ENCODE data around the gene APC2. TPM values are rescaled to one million over a fixed set of nuclear protein-coding genes. Genes with fewer than 3 reads are reported as not detected.
A peak's percentile ranks its signal among the peaks of the same experiment; 100 is the strongest.
"Not testable (repeated sequence)": the region's sequence is repeated elsewhere in the genome, so short reads cannot be mapped to it uniquely, and the experiment has no call there.

APC2 gene
- total and polyA plus RNA-seq, 12 donors = 0.06 to 12.9 (median 0.77) TPM

- intact Hi-C loops (cut with DNase I) = no loop called here
- DNase-seq = no peak
- no peak for TF ChIP-seq POLR2A (IDR thresholded peaks at IDR 0.05)
- TF ChIP-seq, protein P1, sequence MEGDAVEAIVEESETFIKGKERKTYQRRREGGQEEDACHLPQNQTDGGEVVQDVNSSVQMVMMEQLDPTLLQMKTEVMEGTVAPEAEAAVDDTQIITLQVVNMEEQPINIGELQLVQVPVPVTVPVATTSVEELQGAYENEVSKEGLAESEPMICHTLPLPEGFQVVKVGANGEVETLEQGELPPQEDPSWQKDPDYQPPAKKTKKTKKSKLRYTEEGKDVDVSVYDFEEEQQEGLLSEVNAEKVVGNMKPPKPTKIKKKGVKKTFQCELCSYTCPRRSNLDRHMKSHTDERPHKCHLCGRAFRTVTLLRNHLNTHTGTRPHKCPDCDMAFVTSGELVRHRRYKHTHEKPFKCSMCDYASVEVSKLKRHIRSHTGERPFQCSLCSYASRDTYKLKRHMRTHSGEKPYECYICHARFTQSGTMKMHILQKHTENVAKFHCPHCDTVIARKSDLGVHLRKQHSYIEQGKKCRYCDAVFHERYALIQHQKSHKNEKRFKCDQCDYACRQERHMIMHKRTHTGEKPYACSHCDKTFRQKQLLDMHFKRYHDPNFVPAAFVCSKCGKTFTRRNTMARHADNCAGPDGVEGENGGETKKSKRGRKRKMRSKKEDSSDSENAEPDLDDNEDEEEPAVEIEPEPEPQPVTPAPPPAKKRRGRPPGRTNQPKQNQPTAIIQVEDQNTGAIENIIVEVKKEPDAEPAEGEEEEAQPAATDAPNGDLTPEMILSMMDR (IDR thresholded peaks at IDR 0.05) = no peak
- 77 to 90% (median 82%) methylated on average over 22 to 30 of the region's 30 CpGs for WGBS, 4 donors
- no peak overlapping the region for H3K4me3 ChIP-seq
- peaks cover 0 to 42% of the 10 kb centered on the region in 2 donors for H3K36me3 ChIP-seq (replicated peaks in 1 of 2)
- peak overlapping the region in 3 of 5 donors; percentile 71 to 96 (median 90) for H3K27ac ChIP-seq
- no peaks in the 10 kb centered on the region for H3K9me3 ChIP-seq (replicated peaks in 1 of 3)
- H3K4me1 ChIP-seq (replicated peaks in 1 of 2) = peaks cover 27 to 59% of the 10 kb centered on the region in 2 donors
- no peaks in the 10 kb centered on the region for H3K27me3 ChIP-seq
Observed at GRCh38 chr19:1417681-1418495, 32.0 kb upstream of the APC2 start.

DNA sequence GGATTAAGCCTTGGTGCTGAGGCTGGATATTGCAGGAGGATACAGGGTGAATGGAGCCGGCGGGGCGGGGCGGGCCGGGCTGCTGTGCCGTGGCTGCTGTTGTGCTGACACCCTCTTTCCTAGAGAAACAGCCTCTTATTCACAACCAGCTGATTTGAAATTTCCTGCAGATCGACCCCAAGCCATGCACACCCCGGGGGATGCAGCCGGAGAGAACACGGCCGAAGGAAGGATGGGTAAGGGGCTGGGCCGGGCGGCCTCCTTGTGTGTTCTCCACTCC lies 31.5 kb upstream of the APC2 start:
- WGBS, 4 donors = 84 to 94% (median 90%) methylated on average over 11 to 13 of the region's 13 CpGs
- Histone ChIP-seq H3K4me1 (replicated peaks in 1 of 2) (peaks cover 27 to 57% of the 10 kb centered on the region in 2 donors), H3K27ac (peak overlapping the region in 1 of 5 donors; percentile 10), H3K4me3 (no peak overlapping the region), H3K27me3 (no peaks in the 10 kb centered on the region), H3K9me3 (replicated peaks in 1 of 3) (no peaks in the 10 kb centered on the region), H3K36me3 (replicated peaks in 1 of 2) (peaks cover 0 to 42% of the 10 kb centered on the region in 2 donors)
- intact Hi-C loops (cut with DNase I) = no loop called here
- TF ChIP-seq, protein P1 (IDR thresholded peaks at IDR 0.05) = no peak
- no peak for TF ChIP-seq POLR2A (IDR thresholded peaks at IDR 0.05)
- DNase-seq = no peak

- WGBS, 4 donors = 86 to 91% (median 89%) methylated on average over 17 to 21 of the region's 21 CpGs
- H3K4me3 ChIP-seq = no peak overlapping the region
- TF ChIP-seq, protein P1 (IDR thresholded peaks at IDR 0.05) = no peak
- no peak for TF ChIP-seq POLR2A (IDR thresholded peaks at IDR 0.05)
- H3K27ac ChIP-seq = peak overlapping the region in 1 of 5 donors; percentile 10
- intact Hi-C loops (cut with DNase I) = no loop called here
- H3K27me3 ChIP-seq = no peaks in the 10 kb centered on the region
- peaks cover 27 to 57% of the 10 kb centered on the region in 2 donors for H3K4me1 ChIP-seq (replicated peaks in 1 of 2)
- no peak for DNase-seq
- no peaks in the 10 kb centered on the region for H3K9me3 ChIP-seq (replicated peaks in 1 of 3)
- peaks cover 0 to 47% of the 10 kb centered on the region in 2 donors for H3K36me3 ChIP-seq (replicated peaks in 1 of 2)
Observed at GRCh38 chr19:1418951-1419738, 30.8 kb upstream of the APC2 start.

DNA sequence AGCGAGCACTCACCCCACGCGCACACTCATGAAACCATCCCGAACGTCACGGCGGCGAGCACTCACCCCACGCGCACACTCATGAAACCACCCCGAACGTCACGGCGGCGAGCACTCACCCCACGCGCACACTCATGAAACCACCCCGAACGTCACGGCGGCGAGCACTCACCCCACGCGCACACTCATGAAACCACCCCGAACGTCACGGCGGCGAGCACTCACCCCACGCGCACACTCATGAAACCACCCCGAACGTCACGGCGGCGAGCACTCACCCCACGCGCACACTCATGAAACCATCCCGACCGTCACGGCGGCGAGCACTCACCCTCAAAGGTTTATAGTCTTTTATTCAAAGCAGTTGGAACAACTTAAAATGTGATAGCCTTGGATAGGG lies 29.8 kb upstream of the APC2 start:
- H3K27me3 ChIP-seq; H3K27ac ChIP-seq; intact Hi-C loops (cut with DNase I); H3K4me3 ChIP-seq; DNase-seq; H3K9me3 ChIP-seq (replicated peaks in 1 of 3): not testable (repeated sequence)
- H3K4me1 ChIP-seq (replicated peaks in 1 of 2) = peaks cover 23 to 58% of the 10 kb centered on the region in 2 donors
- 87 to 94% (median 93%) methylated on average over 14 to 28 of the region's 43 CpGs for WGBS, 4 donors
- peaks cover 0 to 54% of the 10 kb centered on the region in 2 donors for H3K36me3 ChIP-seq (replicated peaks in 1 of 2)
